Epithelial cell of esophagus (primary cell): ENCODE results near the gene SYNGAP1.
"Not testable (repeated sequence)": the region's sequence is repeated elsewhere in the genome, so short reads cannot be mapped to it uniquely, and the experiment has no call there.

Experiments
- DNase-seq: peaks from one replicate; pipeline ENCODE4 v3.0.0; 2010; ENCODE audit warnings: low read depth
- H3K4me3 ChIP-seq: 2 replicates; pipeline ENCODE4 v1.5.1; 2011; ENCODE audit warnings: mild to moderate bottlenecking, low read length, control low read depth
- CTCF ChIP-seq: IDR thresholded peaks from 2 replicates; pipeline ENCODE4 v1.5.1; 2011; ENCODE audit warnings: low read depth, mild to moderate bottlenecking, low read length, control low read depth, inconsistent platforms; ENCODE audit not compliant: insufficient read depth; ENCODE audit errors: missing control alignments

Gene SYNGAP1

DNA sequence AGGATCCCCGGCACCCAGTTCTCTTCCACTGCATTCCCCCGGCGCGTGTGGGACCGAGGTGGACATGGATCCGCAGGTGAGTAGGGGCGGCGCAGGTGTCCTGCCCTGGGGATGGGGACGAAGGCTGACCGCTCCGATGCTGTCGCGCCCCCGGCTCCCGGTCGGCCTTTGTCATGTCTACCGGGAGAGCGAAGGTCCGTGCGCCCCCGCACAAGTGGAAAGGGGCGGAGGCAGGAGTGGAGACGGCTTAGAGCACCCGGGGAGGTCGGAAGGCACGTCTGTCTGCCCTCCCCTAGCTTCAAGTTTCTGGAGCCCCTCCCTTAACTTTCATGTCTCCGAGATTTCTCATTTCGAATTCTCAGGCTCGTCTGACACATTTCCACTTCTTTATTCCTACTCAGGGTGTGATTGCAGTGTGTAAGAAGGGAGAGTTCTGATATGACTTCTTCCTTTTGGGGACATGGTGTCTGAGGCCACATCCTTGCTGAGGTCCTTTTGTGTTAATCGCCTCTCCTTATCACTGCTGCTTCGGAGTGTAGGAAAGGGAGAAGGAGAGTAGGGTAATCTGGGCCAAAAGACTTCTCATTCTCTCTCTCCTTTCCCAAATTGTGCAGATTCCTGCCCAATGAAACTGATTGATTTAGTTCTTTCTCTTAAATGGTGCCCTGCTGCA is 27.8 kb upstream of the SYNGAP1 start:
- peak; percentile 40 for DNase-seq
- peak overlapping the region; percentile 74 for H3K4me3 ChIP-seq
- TF ChIP-seq CTCF: no peak

- DNase-seq: no peak
- no peak for TF ChIP-seq CTCF
- peak overlapping the region; percentile 74 for H3K4me3 ChIP-seq
These were observed 27.3 kb upstream of the SYNGAP1 start for GRCh38 chr6:33392595-33392948.

DNA sequence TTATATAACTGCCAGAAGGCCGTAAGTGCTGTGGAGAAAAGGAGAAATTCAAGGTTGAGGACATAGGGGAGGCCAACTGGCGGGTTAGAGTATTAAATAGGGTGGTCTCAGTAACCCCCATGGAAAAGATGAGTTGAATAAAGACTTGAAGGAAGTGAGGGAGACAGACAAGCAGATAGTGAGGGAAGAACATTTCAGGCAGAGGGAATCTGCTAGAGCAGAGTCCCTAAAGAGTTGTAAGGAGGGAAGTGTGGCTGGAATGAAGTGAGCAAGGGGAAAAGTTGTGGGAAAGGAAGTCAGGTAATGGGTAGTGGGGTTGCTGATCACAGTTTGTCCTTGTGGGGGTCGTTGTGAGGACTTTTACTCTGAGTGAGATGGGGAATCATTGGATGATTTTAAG is 26.9 kb upstream of the SYNGAP1 start:
- no peak for DNase-seq
- peak overlapping the region; percentile 74 for H3K4me3 ChIP-seq
- no peak for TF ChIP-seq CTCF

- H3K4me3 ChIP-seq: no peak overlapping the region
- no peak for DNase-seq
- TF ChIP-seq CTCF: no peak
These were observed 22.3 kb upstream of the SYNGAP1 start for GRCh38 chr6:33397541-33397940.

DNA sequence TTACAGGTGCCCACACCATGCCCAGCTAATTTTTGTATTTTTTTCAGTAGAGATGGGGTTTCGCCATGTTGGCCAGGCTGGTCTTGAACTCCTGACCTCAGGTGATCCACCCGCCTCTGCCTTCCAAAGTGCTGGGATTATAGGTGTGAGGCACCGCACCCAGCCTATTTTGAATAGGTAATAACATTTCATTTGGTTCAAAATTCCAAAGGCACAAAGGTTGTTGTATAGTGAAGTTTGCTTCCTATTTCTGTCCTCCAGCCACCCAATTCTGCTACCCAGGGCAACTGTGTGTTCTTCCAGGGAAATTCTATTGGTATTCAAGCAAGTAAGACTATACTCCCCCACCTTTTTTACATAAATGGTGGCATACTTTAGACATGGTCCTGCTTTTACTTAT is 21.3 kb upstream of the SYNGAP1 start:
- not testable (repeated sequence) for H3K4me3 ChIP-seq, DNase-seq

- H3K4me3 ChIP-seq, DNase-seq: not testable (repeated sequence)
These were observed 20.0 kb upstream of the SYNGAP1 start for GRCh38 chr6:33399881-33400280.

- no peak overlapping the region for H3K4me3 ChIP-seq
These were observed 15.0 kb upstream of the SYNGAP1 start for GRCh38 chr6:33404884-33405283.

More at GRCh38 chr6:33404884-33405283, 15.0 kb upstream of the SYNGAP1 start:
- no peak for TF ChIP-seq CTCF
- DNase-seq: no peak
